Urinary bladder (tissue), 4 donors: ENCODE results near the gene DENND6B. TPM values are rescaled to one million over a fixed set of nuclear protein-coding genes. Genes with fewer than 3 reads are reported as not detected.
"Not testable (repeated sequence)": the region's sequence is repeated elsewhere in the genome, so short reads cannot be mapped to it uniquely, and the experiment has no call there.

Experiments
- DNase-seq: peaks from one replicate; pipeline ENCODE4 v3.0.0-alpha.2; 2015; ENCODE audit errors: extremely low spot score
- H3K27ac ChIP-seq: one replicate; pipeline ENCODE4 v1.5.1; 2013; ENCODE audit warnings: low read depth, mild to moderate bottlenecking, moderate library complexity
- H3K36me3 ChIP-seq: one replicate; pipeline ENCODE4 v1.6.1; 2013; ENCODE audit warnings: mild to moderate bottlenecking, moderate library complexity; ENCODE audit not compliant: insufficient read depth
- H3K4me1 ChIP-seq: one replicate; pipeline ENCODE4 v1.6.1; 2013; ENCODE audit warnings: mild to moderate bottlenecking, moderate library complexity; ENCODE audit not compliant: insufficient read depth
- H3K4me3 ChIP-seq: one replicate; pipeline ENCODE4 v1.5.1; 2013; ENCODE audit warnings: low read depth, low read length
- WGBS: extraction: QIAGEN DNeasy Blood & Tissue Kit; methylation state at CpG from one replicate; pipeline ENCODE4 v1.1.7; 2013; 5-methylcytosine and 5-hydroxymethylcytosine counted together
- polyA plus RNA-seq: library from polyadenylated mRNA; stranded (reverse); fragments of 200-250 nt; gene quantifications from one replicate; pipeline ENCODE4 v1.2.3, GENCODE V29; 2013
- total RNA-seq: library from RNA; depleted of rRNA; stranded (reverse); fragments of >200 nt; gene quantifications from one replicate; pipeline ENCODE4 v1.2.3, GENCODE V29; 2014
- donor health status: healthy with polysubstance abuse.
- donor health status: healthy.

DENND6B gene
- total RNA-seq = 4.1 TPM
- polyA plus RNA-seq = 4.6 TPM

- H3K4me1 ChIP-seq = no peaks in the 10 kb centered on the region
- peak within 1 kb of the TSS; percentile 82 for H3K4me3 ChIP-seq
- H3K36me3 ChIP-seq = no peaks in the 10 kb centered on the region
- peak within 1 kb of the TSS; percentile 98 for H3K27ac ChIP-seq
- no peak for DNase-seq
- 1% methylated on average over 105 of the region's 105 CpGs for WGBS
These were observed at the start of gene DENND6B for GRCh38 chr22:50326956-50327710. Gene DENND6B, minus strand, starts transcription at chr22:50327012. Its CDS starts 24 bp downstream, at chr22:50326988.

GRCh38 chr22:50376085-50376651 lies 49.4 kb upstream of the DENND6B start:
- no peak overlapping the region for H3K4me3 ChIP-seq
- WGBS = 93% methylated on average over 5 of the region's 5 CpGs
- H3K4me1 ChIP-seq = no peaks in the 10 kb centered on the region
- H3K27ac ChIP-seq = no peak overlapping the region
- peaks cover 3% of the 10 kb centered on the region for H3K36me3 ChIP-seq
- DNase-seq = no peak

GRCh38 chr22:50371101-50371648 lies 44.4 kb upstream of the DENND6B start:
- Histone ChIP-seq H3K4me1 (no peaks in the 10 kb centered on the region), H3K36me3 (no peaks in the 10 kb centered on the region), H3K27ac (no peak overlapping the region), H3K4me3 (no peak overlapping the region)
- 97% methylated on average over 2 of the region's 2 CpGs for WGBS
- DNase-seq = no peak

GRCh38 chr22:50367778-50368500 lies 41.1 kb upstream of the DENND6B start:
- no peak for DNase-seq
- no peak overlapping the region for H3K27ac ChIP-seq
- no peak overlapping the region for H3K4me3 ChIP-seq
- H3K36me3 ChIP-seq = no peaks in the 10 kb centered on the region
- no peaks in the 10 kb centered on the region for H3K4me1 ChIP-seq
- 93% methylated on average over 27 of the region's 27 CpGs for WGBS

GRCh38 chr22:50363803-50364194 lies 37.0 kb upstream of the DENND6B start:
- not testable (repeated sequence) for H3K4me1 ChIP-seq, H3K27ac ChIP-seq, H3K4me3 ChIP-seq, DNase-seq, H3K36me3 ChIP-seq
- whole genome bisulfite sequencing = 93% methylated on average over 11 of the region's 11 CpGs

- Histone ChIP-seq H3K4me1 (no peaks in the 10 kb centered on the region), H3K36me3 (no peaks in the 10 kb centered on the region), H3K27ac (no peak overlapping the region), H3K4me3 (no peak overlapping the region)
- DNase-seq = no peak
- WGBS = 91% methylated on average over 8 of the region's 8 CpGs
These were observed 36.5 kb upstream of the DENND6B start for GRCh38 chr22:50363166-50363802.

GRCh38 chr22:50361688-50362087 lies 34.9 kb upstream of the DENND6B start:
- Histone ChIP-seq H3K4me1 (no peaks in the 10 kb centered on the region), H3K27ac (no peak overlapping the region), H3K36me3 (no peaks in the 10 kb centered on the region), H3K4me3 (no peak overlapping the region)
- 95% methylated on average over 5 of the region's 5 CpGs for WGBS
- DNase-seq = no peak

- no peak overlapping the region for H3K27ac ChIP-seq
- no peaks in the 10 kb centered on the region for H3K4me1 ChIP-seq
- WGBS = 89% methylated on average over 5 of the region's 5 CpGs
- no peaks in the 10 kb centered on the region for H3K36me3 ChIP-seq
- DNase-seq = no peak
- H3K4me3 ChIP-seq = no peak overlapping the region
These were observed 34.4 kb upstream of the DENND6B start for GRCh38 chr22:50361222-50361621.

- Histone ChIP-seq H3K36me3 (no peaks in the 10 kb centered on the region), H3K27ac (no peak overlapping the region), H3K4me3 (no peak overlapping the region), H3K4me1 (no peaks in the 10 kb centered on the region)
- no peak for DNase-seq
- WGBS = 83% methylated on average over 2 of the region's 2 CpGs
These were observed 33.8 kb upstream of the DENND6B start for GRCh38 chr22:50360578-50360977.

- no peak overlapping the region for H3K4me3 ChIP-seq
- H3K4me1 ChIP-seq = no peaks in the 10 kb centered on the region
- H3K27ac ChIP-seq = no peak overlapping the region
- WGBS = 96% methylated on average over 10 of the region's 10 CpGs
- no peaks in the 10 kb centered on the region for H3K36me3 ChIP-seq
- DNase-seq = no peak
These were observed 30.9 kb upstream of the DENND6B start for GRCh38 chr22:50357756-50358155.

- DNase-seq = no peak
- 83% methylated on average over 1 of the region's 1 CpG for WGBS
These were observed 30.4 kb upstream of the DENND6B start for GRCh38 chr22:50357222-50357621.

GRCh38 chr22:50356186-50356585 lies 29.4 kb upstream of the DENND6B start:
- Histone ChIP-seq H3K27ac (no peak overlapping the region), H3K4me3 (no peak overlapping the region), H3K36me3 (no peaks in the 10 kb centered on the region), H3K4me1 (no peaks in the 10 kb centered on the region)
- no peak for DNase-seq
- WGBS = 94% methylated on average over 8 of the region's 8 CpGs

More at GRCh38 chr22:50357222-50357621, 30.4 kb upstream of the DENND6B start:
- H3K4me3 ChIP-seq = no peak overlapping the region
- no peaks in the 10 kb centered on the region for H3K4me1 ChIP-seq
- no peaks in the 10 kb centered on the region for H3K36me3 ChIP-seq
- H3K27ac ChIP-seq = no peak overlapping the region

- DNase-seq = no peak
- 72% methylated on average over 2 of the region's 2 CpGs for WGBS
These were observed 21.2 kb upstream of the DENND6B start for GRCh38 chr22:50348058-50348457.

More at GRCh38 chr22:50348058-50348457, 21.2 kb upstream of the DENND6B start:
- H3K4me3 ChIP-seq = no peak overlapping the region
- H3K36me3 ChIP-seq = no peaks in the 10 kb centered on the region
- no peak overlapping the region for H3K27ac ChIP-seq
- H3K4me1 ChIP-seq = peaks cover 3% of the 10 kb centered on the region
